Fibroblast of lung (primary cell): ENCODE measurements around the gene ARPP21. TPM values are rescaled to one million over a fixed set of nuclear protein-coding genes. Genes with fewer than 3 reads are reported as not detected.

Experiments used
- DNase-seq, 2 donors: peaks; one replicate each; pipeline versions ENCODE4 v3.0.0 to v3.0.0-alpha.2; 2010; ENCODE audit warnings: low read depth in 2 of 2
- H2AFZ ChIP-seq: 2 replicates; pipeline ENCODE4 v1.5.1; 2012; ENCODE audit warnings: low read length, control low read depth, inconsistent platforms
- H3K27ac ChIP-seq: 2 replicates; pipeline ENCODE4 v1.5.1; 2011; ENCODE audit warnings: low read length, control low read depth; ENCODE audit not compliant: insufficient read depth
- H3K27me3 ChIP-seq: 2 replicates; pipeline ENCODE4 v1.5.1; 2011; ENCODE audit warnings: mild to moderate bottlenecking, low read length; ENCODE audit not compliant: control insufficient read depth, insufficient read depth
- H3K36me3 ChIP-seq: 2 replicates; pipeline ENCODE4 v1.5.1; 2011; ENCODE audit warnings: low read length; ENCODE audit not compliant: control insufficient read depth, insufficient read depth
- H3K4me1 ChIP-seq: 2 replicates; pipeline ENCODE4 v1.5.1; 2011; ENCODE audit warnings: low read length; ENCODE audit not compliant: control insufficient read depth, insufficient read depth; ENCODE audit errors: extremely low read depth
- H3K4me2 ChIP-seq: 2 replicates; pipeline ENCODE4 v1.5.1; 2011; ENCODE audit warnings: low read length, control low read depth; ENCODE audit not compliant: insufficient read depth; ENCODE audit errors: extremely low read depth
- H3K4me3 ChIP-seq, 4 experiments: fragments of 200-600 bp in 1 of 4; sonication (generic) in 1 of 4; replicated peaks in 1 of 4; 2 replicates each; pipeline ENCODE4 v1.5.1; 2011 to 2016; ENCODE audit warnings: low read length in 4 of 4, low read depth in 3 of 4, mild to moderate bottlenecking in 3 of 4, control low read depth in 2 of 4, inconsistent platforms in 1 of 4, mixed read lengths in 1 of 4; ENCODE audit not compliant: insufficient read depth in 1 of 4; ENCODE audit errors: control extremely low read depth in 1 of 4
- H3K79me2 ChIP-seq: 2 replicates; pipeline ENCODE4 v1.5.1; 2012; ENCODE audit warnings: mild to moderate bottlenecking, low read length, inconsistent platforms; ENCODE audit not compliant: control insufficient read depth, insufficient read depth
- H3K9ac ChIP-seq: 2 replicates; pipeline ENCODE4 v1.5.1; 2011; ENCODE audit warnings: mild to moderate bottlenecking, low read length, control low read depth; ENCODE audit not compliant: insufficient read depth
- H3K9me3 ChIP-seq: 2 replicates; pipeline ENCODE4 v1.5.1; 2012; ENCODE audit warnings: low read depth, low read length; ENCODE audit not compliant: control insufficient read depth, insufficient read depth
- H4K20me1 ChIP-seq: 2 replicates; pipeline ENCODE4 v1.5.1; 2011; ENCODE audit warnings: low read length; ENCODE audit not compliant: control insufficient read depth, insufficient read depth; ENCODE audit errors: extremely low read depth
- CTCF ChIP-seq, 2 donors: IDR thresholded peaks in 1 of 2; conservative IDR thresholded peaks in 1 of 2; 1 replicate in 1 of 2; 2 replicates in 1 of 2; pipeline ENCODE4 v1.5.1; 2011 to 2012; ENCODE audit warnings: low read length in 2 of 2, control low read depth in 1 of 2, inconsistent platforms in 1 of 2, low read depth in 1 of 2, mild to moderate bottlenecking in 1 of 2
- EZH2 ChIP-seq: IDR thresholded peaks from 2 replicates; pipeline ENCODE4 v1.5.1; 2012; ENCODE audit warnings: low read length, control low read depth, mild to moderate bottlenecking; ENCODE audit errors: missing control alignments
- polyA plus RNA-seq, 2 donors: library from polyadenylated mRNA; depleted of rRNA in 1 of 2; stranded (reverse) in 1 of 2; unstranded in 1 of 2; fragments of >200 nt; gene quantifications; 2 replicates each; pipeline ENCODE4 v1.2.1, GENCODE V29; 2011 to 2012; ENCODE audit warnings: missing spikeins in 1 of 2
- total RNA-seq: library from RNA; depleted of rRNA; stranded (reverse); fragments of >200 nt; gene quantifications from 2 replicates; pipeline ENCODE4 v1.2.1, GENCODE V29; 2014

ARPP21 gene
- total and polyA plus RNA-seq, 2 donors (not counting 1 experiment from before 2014, with no cell fraction given) = not detected

- no peak overlapping the region for H3K4me3 ChIP-seq
- no peak overlapping the region for H3K9ac ChIP-seq
- H3K4me1 ChIP-seq = no peaks in the 10 kb centered on the region
- no peaks in the 10 kb centered on the region for H4K20me1 ChIP-seq
- H3K27ac ChIP-seq = no peak overlapping the region
- TF ChIP-seq EZH2 (no peak), CTCF (conservative IDR thresholded peaks at IDR 0.05 in 1 of 2, IDR thresholded peaks at IDR 0.05 in 1 of 2; ENCODE audit: low read depth in 1 of 2, low read length in 2 of 2) (no peak)
- DNase-seq = no peak
- no peaks in the 10 kb centered on the region for H3K9me3 ChIP-seq
- H2AFZ ChIP-seq = no peak overlapping the region
- no peaks in the 10 kb centered on the region for H3K36me3 ChIP-seq
- H3K4me2 ChIP-seq = no peak overlapping the region
- H3K27me3 ChIP-seq = no peaks in the 10 kb centered on the region
- H3K79me2 ChIP-seq = no peaks in the 10 kb centered on the region
These were observed 35.3 kb downstream of the ARPP21 start for GRCh38 chr3:35674451-35675109.

- no peaks in the 10 kb centered on the region for H4K20me1 ChIP-seq
- H3K4me2 ChIP-seq = no peak overlapping the region
- no peaks in the 10 kb centered on the region for H3K36me3 ChIP-seq
- no peak for TF ChIP-seq CTCF (conservative IDR thresholded peaks at IDR 0.05 in 1 of 2, IDR thresholded peaks at IDR 0.05 in 1 of 2; ENCODE audit: low read depth in 1 of 2, low read length in 2 of 2)
- TF ChIP-seq EZH2 = no peak
- no peak overlapping the region for H3K27ac ChIP-seq
- H3K9me3 ChIP-seq = no peaks in the 10 kb centered on the region
- peak in 1 of 2 donors; percentile 6 for DNase-seq
- H2AFZ ChIP-seq = no peak overlapping the region
- H3K79me2 ChIP-seq = no peaks in the 10 kb centered on the region
- H3K9ac ChIP-seq = no peak overlapping the region
- H3K4me1 ChIP-seq = no peaks in the 10 kb centered on the region
- no peaks in the 10 kb centered on the region for H3K27me3 ChIP-seq
- no peak overlapping the region for H3K4me3 ChIP-seq
These were observed 35.9 kb downstream of the ARPP21 start for GRCh38 chr3:35675206-35675605.

- H3K36me3 ChIP-seq = no peaks in the 10 kb centered on the region
- no peaks in the 10 kb centered on the region for H3K9me3 ChIP-seq
- no peaks in the 10 kb centered on the region for H3K79me2 ChIP-seq
- H3K27ac ChIP-seq = no peak overlapping the region
- H2AFZ ChIP-seq = no peak overlapping the region
- TF ChIP-seq EZH2 = no peak
- TF ChIP-seq CTCF (conservative IDR thresholded peaks at IDR 0.05 in 1 of 2, IDR thresholded peaks at IDR 0.05 in 1 of 2; ENCODE audit: low read depth in 1 of 2, low read length in 2 of 2) = no peak
- DNase-seq = no peak
- H3K9ac ChIP-seq = no peak overlapping the region
- no peak overlapping the region for H3K4me3 ChIP-seq
- no peaks in the 10 kb centered on the region for H4K20me1 ChIP-seq
- H3K27me3 ChIP-seq = no peaks in the 10 kb centered on the region
- no peak overlapping the region for H3K4me2 ChIP-seq
- H3K4me1 ChIP-seq = no peaks in the 10 kb centered on the region
These were observed 36.3 kb downstream of the ARPP21 start for GRCh38 chr3:35675621-35676020.
